ENCODE measurements around the gene TMEM114. TPM values are rescaled to one million over a fixed set of nuclear protein-coding genes. Genes with fewer than 3 reads are reported as not detected.
A peak's percentile ranks its signal among the peaks of the same experiment; 100 is the strongest.

TMEM114 gene
- not detected for total RNA-seq
- long read RNA-seq = 0 reads

DNA sequence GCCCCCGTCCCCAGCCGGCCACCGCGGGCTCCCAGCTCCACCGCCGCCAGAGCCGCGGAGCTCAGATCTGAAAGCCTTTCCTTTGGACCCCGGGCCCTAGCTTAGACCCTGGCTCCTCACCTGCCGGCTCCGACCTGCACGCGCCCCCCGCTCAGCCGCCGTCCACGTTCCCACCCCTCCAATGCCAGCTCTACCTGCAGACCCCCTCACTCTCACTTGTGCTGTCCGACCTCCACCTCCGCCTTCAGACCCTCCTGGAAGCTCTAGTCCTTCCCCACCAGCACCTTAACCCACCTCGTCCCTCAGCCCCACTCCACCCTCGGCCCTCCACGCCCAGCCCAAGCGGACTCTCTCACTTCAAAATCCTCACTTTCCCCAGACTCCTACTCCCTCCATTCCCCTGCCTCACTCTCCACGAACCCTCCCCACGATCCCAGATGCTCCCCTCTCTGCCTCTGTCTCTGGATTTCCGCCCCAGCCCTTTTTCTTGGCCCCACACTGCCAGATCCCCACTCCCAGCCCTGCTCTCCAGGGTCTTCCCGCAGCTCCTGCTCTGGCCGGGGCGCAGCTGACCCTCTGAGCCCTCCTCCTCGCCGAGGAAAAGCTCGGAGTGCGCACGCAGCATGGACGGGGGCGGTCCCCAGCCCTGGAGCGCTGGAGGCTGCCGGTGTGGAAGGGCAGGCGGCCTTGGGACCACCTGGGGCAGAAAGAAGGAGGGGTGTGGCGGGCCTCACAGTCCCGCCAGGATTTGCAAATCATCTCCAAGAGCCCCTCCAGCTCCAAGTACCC is at the start of gene TMEM114:
TSS of gene TMEM114 (minus strand) at position 612 of the 789 bp plus-strand sequence. CDS start 673 bp downstream, outside the sequence.
- ATAC-seq (no peak), DNase-seq (no peak)
- intact Hi-C loops (cut with DNase I) = no loop called here
- peaks cover 39% of the 10 kb centered on the region for H3K27me3 ChIP-seq
- TF ChIP-seq, protein P1, sequence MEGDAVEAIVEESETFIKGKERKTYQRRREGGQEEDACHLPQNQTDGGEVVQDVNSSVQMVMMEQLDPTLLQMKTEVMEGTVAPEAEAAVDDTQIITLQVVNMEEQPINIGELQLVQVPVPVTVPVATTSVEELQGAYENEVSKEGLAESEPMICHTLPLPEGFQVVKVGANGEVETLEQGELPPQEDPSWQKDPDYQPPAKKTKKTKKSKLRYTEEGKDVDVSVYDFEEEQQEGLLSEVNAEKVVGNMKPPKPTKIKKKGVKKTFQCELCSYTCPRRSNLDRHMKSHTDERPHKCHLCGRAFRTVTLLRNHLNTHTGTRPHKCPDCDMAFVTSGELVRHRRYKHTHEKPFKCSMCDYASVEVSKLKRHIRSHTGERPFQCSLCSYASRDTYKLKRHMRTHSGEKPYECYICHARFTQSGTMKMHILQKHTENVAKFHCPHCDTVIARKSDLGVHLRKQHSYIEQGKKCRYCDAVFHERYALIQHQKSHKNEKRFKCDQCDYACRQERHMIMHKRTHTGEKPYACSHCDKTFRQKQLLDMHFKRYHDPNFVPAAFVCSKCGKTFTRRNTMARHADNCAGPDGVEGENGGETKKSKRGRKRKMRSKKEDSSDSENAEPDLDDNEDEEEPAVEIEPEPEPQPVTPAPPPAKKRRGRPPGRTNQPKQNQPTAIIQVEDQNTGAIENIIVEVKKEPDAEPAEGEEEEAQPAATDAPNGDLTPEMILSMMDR (IDR thresholded peaks at IDR 0.05) = no peak
- no peaks in the 10 kb centered on the region for H3K36me3 ChIP-seq
- H3K27ac ChIP-seq = no peak within 1 kb of the TSS
- H3K9me3 ChIP-seq = no peaks in the 10 kb centered on the region
- H3K4me3 ChIP-seq = no peak within 1 kb of the TSS
- H3K4me1 ChIP-seq = no peaks in the 10 kb centered on the region

DNA sequence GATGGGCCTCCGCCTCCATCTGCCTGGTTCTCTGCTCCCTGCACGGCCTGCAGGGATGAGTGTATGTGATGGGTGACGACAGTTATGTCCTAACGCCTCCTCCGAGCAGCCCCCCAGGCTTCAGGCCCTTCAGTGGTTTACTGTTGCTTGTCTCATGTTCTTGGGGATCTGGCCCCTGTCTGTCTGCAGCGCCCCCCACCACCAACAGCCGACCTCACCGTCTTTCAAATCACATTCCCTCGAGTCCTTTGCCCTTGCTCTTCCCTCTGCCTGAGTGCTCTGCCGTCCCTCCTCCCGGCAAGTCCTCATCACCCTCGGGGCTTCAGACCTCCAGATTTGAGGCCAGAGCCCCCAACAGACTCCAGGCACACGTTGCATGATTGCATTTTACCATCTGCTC is 49.4 kb upstream of the TMEM114 start:
- intact Hi-C loops (cut with DNase I) = no loop called here
- TF ChIP-seq, protein P1 (IDR thresholded peaks at IDR 0.05) = no peak
- H3K27ac ChIP-seq = no peak overlapping the region
- DNase-seq = no peak
- H3K4me3 ChIP-seq = no peak overlapping the region
- ATAC-seq = no peak
- H3K4me1 ChIP-seq = no peaks in the 10 kb centered on the region
- H3K36me3 ChIP-seq = peaks cover 91% of the 10 kb centered on the region
- H3K27me3 ChIP-seq = no peaks in the 10 kb centered on the region
- no peaks in the 10 kb centered on the region for H3K9me3 ChIP-seq

DNA sequence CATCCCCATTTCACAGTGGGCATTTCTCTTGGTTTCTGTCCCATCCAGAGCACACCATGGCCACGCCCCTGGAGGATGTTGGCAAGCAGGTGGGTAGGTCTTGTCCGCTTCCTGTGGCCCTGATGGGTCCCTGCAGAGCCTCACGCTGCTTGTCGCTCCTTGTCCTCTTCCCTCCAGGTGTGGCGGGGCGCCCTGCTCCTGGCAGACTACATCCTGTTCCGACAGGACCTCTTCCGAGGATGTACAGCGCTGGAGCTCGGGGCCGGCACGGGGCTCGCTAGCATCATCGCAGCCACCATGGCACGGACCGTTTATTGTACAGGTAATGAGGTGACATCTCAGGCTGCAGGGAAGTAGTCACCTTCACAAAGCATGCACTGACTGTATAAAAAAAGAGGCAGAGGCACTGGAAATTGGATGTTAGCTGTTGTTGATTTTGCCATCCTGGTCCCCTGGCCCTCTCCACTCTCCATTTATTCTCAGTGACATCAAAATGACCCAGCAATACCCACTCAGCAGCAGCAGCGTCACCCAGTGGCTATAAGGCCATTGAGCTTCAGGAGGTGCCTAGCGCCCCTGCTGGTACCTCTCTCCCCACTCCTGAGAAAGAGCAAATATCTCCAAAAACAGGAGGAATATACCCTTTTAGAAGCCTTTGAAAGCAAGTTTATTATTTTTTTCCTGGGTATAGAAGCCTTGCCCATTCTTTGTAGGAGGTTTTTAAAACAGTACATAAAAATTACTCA is 44.9 kb upstream of the TMEM114 start:
- Histone ChIP-seq H3K4me3 (no peak overlapping the region), H3K4me1 (no peaks in the 10 kb centered on the region), H3K27me3 (no peaks in the 10 kb centered on the region), H3K36me3 (peaks cover 83% of the 10 kb centered on the region), H3K9me3 (no peaks in the 10 kb centered on the region), H3K27ac (no peak overlapping the region)
- DNase-seq = no peak
- intact Hi-C loops (cut with DNase I) = no loop called here
- TF ChIP-seq, protein P1 (IDR thresholded peaks at IDR 0.05) = no peak
- no peak for ATAC-seq

DNA sequence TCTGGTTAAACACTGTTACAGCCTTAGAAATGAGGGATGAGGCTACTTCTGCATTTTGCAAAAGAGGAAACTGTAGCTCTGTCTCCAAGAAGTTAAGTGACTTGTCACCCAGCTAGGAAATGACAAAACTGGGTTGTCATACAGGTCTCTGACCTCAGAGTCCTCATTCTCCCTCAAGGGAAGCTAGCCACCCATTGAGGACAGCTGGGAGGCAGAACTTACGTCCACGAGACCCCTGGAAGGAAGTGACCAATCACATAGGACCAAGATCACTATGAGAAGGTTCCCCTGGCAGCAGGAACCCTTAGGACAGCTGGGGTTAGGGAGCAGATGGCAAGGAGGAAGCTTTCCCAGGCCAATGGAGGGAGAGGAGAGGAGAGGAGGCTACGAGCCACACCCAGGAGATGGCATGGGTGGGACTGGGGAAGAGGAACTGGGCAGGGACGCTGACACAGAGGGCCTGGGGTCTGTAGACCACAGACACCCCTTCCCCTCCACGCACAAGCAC is 42.4 kb upstream of the TMEM114 start:
- intact Hi-C loops (cut with DNase I) = no loop called here
- DNase-seq = no peak
- TF ChIP-seq, protein P1 (IDR thresholded peaks at IDR 0.05) = no peak
- H3K4me3 ChIP-seq = no peak overlapping the region
- peak; percentile 90 for ATAC-seq
- H3K4me1 ChIP-seq = no peaks in the 10 kb centered on the region
- H3K27ac ChIP-seq = peak overlapping the region; percentile 78
- H3K36me3 ChIP-seq = peaks cover 84% of the 10 kb centered on the region
- H3K27me3 ChIP-seq = no peaks in the 10 kb centered on the region
- no peaks in the 10 kb centered on the region for H3K9me3 ChIP-seq

DNA sequence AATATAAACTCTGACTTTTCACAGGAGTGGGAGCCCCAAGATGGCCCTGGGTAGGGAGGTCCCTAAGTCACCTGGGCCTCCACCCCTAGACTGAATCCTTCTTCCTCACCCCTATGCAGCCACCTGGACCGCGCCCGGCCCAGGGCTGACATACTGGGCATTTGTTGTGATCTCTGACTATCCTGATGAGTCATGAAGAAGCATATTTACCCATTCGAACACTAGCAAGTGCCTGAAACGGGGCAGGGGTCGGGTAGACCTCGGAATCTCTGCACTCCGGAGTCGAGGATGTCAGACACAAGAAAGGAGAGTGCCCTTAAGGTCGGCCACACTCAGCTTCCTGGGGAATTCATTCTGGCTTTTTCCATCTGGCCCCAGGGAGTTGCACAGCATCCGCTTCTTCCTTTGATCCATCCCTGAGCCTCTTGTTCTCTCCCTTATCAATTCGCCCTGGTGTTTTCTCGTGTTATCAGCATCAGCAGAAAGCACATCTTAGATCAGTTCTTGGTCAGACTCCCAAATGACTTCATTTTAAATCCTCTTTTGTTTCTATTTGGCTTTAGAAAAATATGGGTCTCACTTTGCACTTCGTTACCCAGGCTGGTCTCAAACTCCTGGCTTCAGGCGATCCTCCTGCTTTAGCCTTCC is 41.6 kb upstream of the TMEM114 start:
- Histone ChIP-seq H3K36me3 (peaks cover 84% of the 10 kb centered on the region), H3K4me3 (no peak overlapping the region), H3K27ac (peak overlapping the region; percentile 78), H3K4me1 (no peaks in the 10 kb centered on the region), H3K27me3 (no peaks in the 10 kb centered on the region), H3K9me3 (no peaks in the 10 kb centered on the region)
- TF ChIP-seq, protein P1 (IDR thresholded peaks at IDR 0.05) = no peak
- DNase-seq (no peak), ATAC-seq (no peak)
- intact Hi-C loops (cut with DNase I) = no loop called here
